Ascending aorta (tissue), 2 donors: ENCODE data around the gene GABARAP. TPM values are rescaled to one million over a fixed set of nuclear protein-coding genes. Genes with fewer than 3 reads are reported as not detected.
"Not testable (repeated sequence)": the region's sequence is repeated elsewhere in the genome, so short reads cannot be mapped to it uniquely, and the experiment has no call there.

Experiments
- DNase-seq, 2 donors: peaks; one replicate each; pipeline ENCODE4 v3.0.0-alpha.2; 2019; ENCODE audit warnings: low spot score in 2 of 2
- H3K27ac ChIP-seq, 2 donors: fragments of 200-600 bp; sonication (generic); one replicate each; pipeline ENCODE4 v1.5.1; 2016 to 2017; ENCODE audit warnings: mild to moderate bottlenecking in 1 of 2
- H3K27me3 ChIP-seq: fragments of 200-600 bp; sonication (generic); one replicate; pipeline ENCODE4 v1.5.1; 2017
- H3K36me3 ChIP-seq, 2 donors: fragments of 200-600 bp; sonication (generic); one replicate each; pipeline ENCODE4 v1.5.1; 2016
- H3K4me1 ChIP-seq, 2 donors: fragments of 200-600 bp; sonication (generic); one replicate each; pipeline ENCODE4 v1.5.1; 2016 to 2017; ENCODE audit warnings: mild to moderate bottlenecking in 1 of 2
- H3K4me3 ChIP-seq, 2 donors: fragments of 200-600 bp; sonication (generic); one replicate each; pipeline ENCODE4 v1.5.1; 2016 to 2017; ENCODE audit warnings: mild to moderate bottlenecking in 1 of 2
- H3K9me3 ChIP-seq, 2 donors: fragments of 200-600 bp; sonication (generic); one replicate each; pipeline ENCODE4 v1.5.1; 2016
- intact Hi-C: fragments of 100-400 bp; cut with DNase I; formaldehyde crosslinking; loops from one replicate; pipeline ENCODE4 v1.15.1; 2023
- total RNA-seq: library from RNA; depleted of rRNA; stranded (reverse); fragments of >200 nt; gene quantifications from one replicate; pipeline ENCODE4 v1.1.0, GENCODE V29; 2016
- TF ChIP-seq, protein P1 (sequence below), 3 experiments: fragments of 200-600 bp in 2 of 3; fragments of 450-650 bp in 1 of 3; sonication (generic) in 2 of 3; IDR thresholded peaks; one replicate each; pipeline ENCODE4 v1.5.1; 2016 to 2019; ENCODE audit warnings: antibody characterized with exemption in 3 of 3, mild to moderate bottlenecking in 1 of 3, moderate library complexity in 1 of 3

GABARAP gene
- total RNA-seq, 1 donor from 2014 or later, result 422 TPM

DNA sequence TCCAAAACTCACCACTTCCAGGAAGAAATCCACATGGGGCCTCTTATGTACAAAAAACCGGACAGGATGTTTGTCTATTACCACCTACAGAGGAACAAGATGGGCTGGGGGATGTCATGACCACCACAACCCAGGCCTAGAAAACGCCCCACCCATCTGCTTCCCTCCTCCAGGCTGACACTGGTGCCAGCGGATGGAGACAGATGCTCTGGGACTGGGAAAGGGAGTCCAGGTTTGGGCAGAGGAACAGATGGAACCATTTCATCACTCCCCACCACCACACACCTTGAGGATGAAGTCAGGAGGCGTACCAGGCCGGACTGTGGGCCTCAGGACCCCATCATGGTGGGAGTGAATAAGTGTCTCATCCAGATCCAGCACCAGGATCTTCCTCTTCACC is 4.5 kb upstream of the GABARAP start:
- TF ChIP-seq, protein P1, sequence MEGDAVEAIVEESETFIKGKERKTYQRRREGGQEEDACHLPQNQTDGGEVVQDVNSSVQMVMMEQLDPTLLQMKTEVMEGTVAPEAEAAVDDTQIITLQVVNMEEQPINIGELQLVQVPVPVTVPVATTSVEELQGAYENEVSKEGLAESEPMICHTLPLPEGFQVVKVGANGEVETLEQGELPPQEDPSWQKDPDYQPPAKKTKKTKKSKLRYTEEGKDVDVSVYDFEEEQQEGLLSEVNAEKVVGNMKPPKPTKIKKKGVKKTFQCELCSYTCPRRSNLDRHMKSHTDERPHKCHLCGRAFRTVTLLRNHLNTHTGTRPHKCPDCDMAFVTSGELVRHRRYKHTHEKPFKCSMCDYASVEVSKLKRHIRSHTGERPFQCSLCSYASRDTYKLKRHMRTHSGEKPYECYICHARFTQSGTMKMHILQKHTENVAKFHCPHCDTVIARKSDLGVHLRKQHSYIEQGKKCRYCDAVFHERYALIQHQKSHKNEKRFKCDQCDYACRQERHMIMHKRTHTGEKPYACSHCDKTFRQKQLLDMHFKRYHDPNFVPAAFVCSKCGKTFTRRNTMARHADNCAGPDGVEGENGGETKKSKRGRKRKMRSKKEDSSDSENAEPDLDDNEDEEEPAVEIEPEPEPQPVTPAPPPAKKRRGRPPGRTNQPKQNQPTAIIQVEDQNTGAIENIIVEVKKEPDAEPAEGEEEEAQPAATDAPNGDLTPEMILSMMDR (IDR thresholded peaks at IDR 0.05), result no peak
- no peaks in the 10 kb centered on the region for H3K27me3 ChIP-seq

DNA sequence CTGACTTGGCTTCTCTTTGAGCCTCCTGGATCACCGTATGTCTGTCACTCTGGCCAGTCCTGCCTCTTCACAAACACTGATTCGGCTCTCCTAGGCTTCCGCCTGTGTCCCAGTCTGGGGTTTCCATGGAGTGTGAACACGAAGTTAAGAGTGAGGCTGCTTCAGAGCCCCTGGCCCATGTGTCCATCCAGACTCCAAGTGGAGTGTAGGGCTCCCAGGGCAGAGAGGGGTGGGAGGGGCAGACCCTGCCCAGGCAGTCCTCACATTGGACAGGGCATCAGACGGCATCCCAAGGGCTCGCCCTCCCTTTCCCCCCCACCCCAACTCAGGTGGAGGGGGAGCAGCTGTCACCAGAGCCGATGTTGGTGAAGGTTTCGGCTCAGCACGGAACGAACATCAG is 1.6 kb upstream of the GABARAP start:
- intact Hi-C loops, result loop anchor here (1.0 to 5.0 kb wide), 4 partner anchors 7 to 443 kb away; partner anchors contain the start of genes CTDNEP1, KCTD11, POLR2A and TP53
- peaks cover 26 to 42% of the 10 kb centered on the region in 2 donors for H3K36me3 ChIP-seq
- DNase-seq, H3K27me3 ChIP-seq, H3K9me3 ChIP-seq: not testable (repeated sequence)
- peaks cover 8 to 20% of the 10 kb centered on the region in 2 donors for H3K4me1 ChIP-seq
- H3K27ac ChIP-seq, result peak overlapping the region; percentile 88 to 94
- peak overlapping the region; percentile 69 to 71 for H3K4me3 ChIP-seq

More for the DNA sequence above, 4.5 kb upstream of the GABARAP start:
- Histone ChIP-seq H3K27ac (no peak overlapping the region), H3K36me3 (peaks cover 23 to 32% of the 10 kb centered on the region in 2 donors), H3K4me1 (peaks cover 10 to 23% of the 10 kb centered on the region in 2 donors), H3K4me3 (no peak overlapping the region), H3K9me3 (no peaks in the 10 kb centered on the region)
- DNase-seq, result no peak
- intact Hi-C loops, result no loop called here

DNA sequence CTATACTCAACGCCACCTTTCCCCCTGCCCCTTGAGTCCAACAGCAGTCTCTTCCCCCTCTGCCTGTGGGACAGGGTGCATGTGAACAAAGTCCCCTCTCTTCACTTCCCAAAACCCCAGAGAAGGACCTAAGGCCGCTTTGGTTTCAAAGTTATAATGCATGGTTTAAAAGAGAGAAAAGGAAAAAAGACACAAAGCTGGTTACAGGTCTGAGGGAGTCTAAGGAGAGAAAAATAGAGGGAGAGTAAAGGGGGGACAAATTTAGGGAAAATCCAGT is 1.1 kb upstream of the GABARAP start:
- no peaks in the 10 kb centered on the region for H3K9me3 ChIP-seq
- TF ChIP-seq, protein P1 (IDR thresholded peaks at IDR 0.05), result no peak
- peaks cover 26 to 42% of the 10 kb centered on the region in 2 donors for H3K36me3 ChIP-seq
- H3K4me3 ChIP-seq, result peak overlapping the region; percentile 69 to 71
- no peaks in the 10 kb centered on the region for H3K27me3 ChIP-seq
- peak overlapping the region; percentile 88 to 94 for H3K27ac ChIP-seq
- no peak for DNase-seq
- H3K4me1 ChIP-seq, result peaks cover 8 to 20% of the 10 kb centered on the region in 2 donors
- intact Hi-C loops, result loop anchor here (1.0 to 5.0 kb wide), 4 partner anchors 8 to 443 kb away; partner anchors contain the start of genes CTDNEP1, KCTD11, POLR2A and TP53

DNA sequence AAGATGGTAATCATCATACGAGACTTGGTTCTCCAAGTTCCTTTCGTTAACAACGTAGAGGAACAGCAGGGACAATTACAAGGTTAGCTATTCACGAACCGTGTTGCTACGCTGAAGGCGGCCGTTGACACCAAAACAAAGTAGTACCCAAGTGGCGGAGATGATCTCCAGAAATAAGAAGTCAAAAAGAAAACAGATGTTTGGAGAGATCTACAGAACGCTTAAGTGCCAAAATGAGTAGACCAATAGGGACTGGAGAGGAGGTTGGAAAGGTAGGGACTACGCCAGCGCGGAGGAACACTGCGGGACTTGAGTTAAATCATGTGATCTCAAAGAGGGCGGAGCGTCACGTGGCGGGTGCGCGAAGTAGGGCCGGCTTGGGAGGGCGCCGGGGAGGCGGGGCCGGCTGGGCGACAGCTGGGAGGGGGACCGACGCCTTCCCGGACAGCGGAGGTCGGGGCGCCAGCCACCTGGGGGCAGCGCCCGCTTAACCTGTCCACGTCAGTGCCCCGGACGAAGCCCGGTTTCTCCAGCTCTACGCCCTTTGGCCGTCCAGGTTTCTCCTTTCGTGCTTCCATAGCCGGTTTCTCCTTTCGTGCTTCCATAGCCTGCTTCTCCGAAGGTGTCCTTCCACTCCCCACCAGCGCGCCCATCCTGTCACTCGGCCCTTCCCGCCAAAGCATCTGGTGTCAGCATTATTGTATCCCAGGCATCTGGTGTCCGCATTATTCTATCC is 636 bp upstream of the GABARAP start:
- Histone ChIP-seq H3K27me3 (no peaks in the 10 kb centered on the region), H3K27ac (peak overlapping the region; percentile 88 to 94), H3K4me1 (peaks cover 8 to 20% of the 10 kb centered on the region in 2 donors), H3K36me3 (peaks cover 26 to 42% of the 10 kb centered on the region in 2 donors), H3K4me3 (peak overlapping the region; percentile 69 to 71), H3K9me3 (no peaks in the 10 kb centered on the region)
- intact Hi-C loops, result loop anchor here (1.0 to 5.0 kb wide), 4 partner anchors 8 to 444 kb away; partner anchors contain the start of genes CTDNEP1, KCTD11, POLR2A and TP53
- DNase-seq, result peak; percentile 74 to 98
- TF ChIP-seq, protein P1 (IDR thresholded peaks at IDR 0.05), result no peak

DNA sequence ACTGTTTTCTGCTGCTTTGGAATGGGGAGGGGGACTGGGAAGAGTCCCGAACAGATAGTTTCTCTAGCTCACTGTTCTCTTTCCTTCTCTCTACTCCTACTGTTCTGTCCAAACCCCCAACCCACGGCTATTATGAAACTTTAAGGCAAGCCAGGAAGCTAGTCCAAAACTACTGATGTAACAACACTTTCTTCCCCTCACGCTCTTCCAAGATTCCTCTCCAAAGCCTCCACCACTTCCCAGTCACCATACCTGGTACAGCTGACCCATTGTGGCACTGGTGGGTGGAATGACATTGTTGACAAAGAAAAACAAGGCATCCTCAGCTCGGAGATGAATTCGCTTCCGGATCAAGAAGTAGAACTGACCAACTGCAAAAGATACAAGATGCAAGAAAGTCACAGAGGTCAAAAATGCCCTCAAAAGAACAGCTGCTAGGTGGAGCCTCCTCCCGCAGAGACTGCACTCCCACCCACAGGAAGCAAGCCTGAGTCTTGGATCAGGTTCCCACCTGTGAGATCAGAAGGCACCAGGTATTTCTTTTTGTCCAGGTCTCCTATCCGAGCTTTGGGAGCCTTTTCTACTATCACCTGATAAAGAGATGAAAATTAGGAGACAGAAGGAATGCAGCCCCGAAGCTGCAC is 1.0 kb downstream of the GABARAP start:
- Histone ChIP-seq H3K36me3 (peaks cover 25 to 42% of the 10 kb centered on the region in 2 donors), H3K4me1 (peaks cover 12 to 20% of the 10 kb centered on the region in 2 donors), H3K4me3 (peak overlapping the region; percentile 69 to 71), H3K9me3 (no peaks in the 10 kb centered on the region), H3K27ac (peak overlapping the region; percentile 88 to 94), H3K27me3 (no peaks in the 10 kb centered on the region)
- intact Hi-C loops, result loop anchor here (5.0 kb wide), 1 partner anchor 111 kb away; the partner anchor contains the start of gene KCTD11
- TF ChIP-seq, protein P1 (IDR thresholded peaks at IDR 0.05), result no peak
- DNase-seq, result no peak

DNA sequence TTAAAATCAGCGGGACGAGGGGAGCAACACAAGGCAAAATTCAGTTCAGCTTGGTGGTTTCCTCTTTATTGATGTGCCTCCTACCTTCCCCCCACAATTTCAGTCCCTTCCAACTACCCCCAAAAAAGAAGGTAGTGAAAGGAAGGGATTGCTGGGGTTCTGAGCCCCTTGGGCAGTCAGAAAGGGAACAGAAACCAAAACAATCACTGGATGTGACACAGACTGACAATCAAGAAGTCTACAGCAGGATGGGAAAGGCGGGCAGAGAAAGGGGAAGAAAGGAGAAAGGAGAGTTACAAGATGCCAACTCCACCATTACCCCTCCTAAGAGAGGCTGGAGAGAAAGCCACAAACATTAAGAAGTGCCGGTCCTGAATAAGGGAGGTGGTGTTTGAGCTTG is 1.9 kb downstream of the GABARAP start:
- TF ChIP-seq, protein P1 (IDR thresholded peaks at IDR 0.05), result no peak
- H3K9me3 ChIP-seq, result no peaks in the 10 kb centered on the region
- intact Hi-C loops, result loop anchor here (5.0 kb wide), 1 partner anchor 112 kb away; the partner anchor contains the start of gene KCTD11
- H3K4me1 ChIP-seq, result peaks cover 12 to 20% of the 10 kb centered on the region in 2 donors
- H3K4me3 ChIP-seq, result peak overlapping the region; percentile 69 to 71
- H3K27ac ChIP-seq, result peak overlapping the region; percentile 30 to 94
- H3K36me3 ChIP-seq, result peaks cover 20 to 42% of the 10 kb centered on the region in 2 donors
- H3K27me3 ChIP-seq, result no peaks in the 10 kb centered on the region
- no peak for DNase-seq
